ENCODE data around the gene SLC6A3. TPM values are rescaled to one million over a fixed set of nuclear protein-coding genes. Genes with fewer than 3 reads are reported as not detected.

Gene SLC6A3
- total and polyA plus RNA-seq, 9 of the 15 experiments (the other 6 are each of a cell fraction or from before 2014, with no cell fraction given) = not detected

GRCh38 chr5:1413211-1413610 lies 32.0 kb downstream of the SLC6A3 start:
- Histone ChIP-seq H3K27me3 (ENCODE audit: control insufficient read depth in 2 of 2, insufficient read depth in 2 of 2, low read length in 2 of 2) (peaks cover 40 to 85% of the 10 kb centered on the region in 2 experiments), H4K20me1 (replicated peaks; ENCODE audit: control insufficient read depth, insufficient read depth, low read length) (peaks cover 38% of the 10 kb centered on the region), H3K27ac (ENCODE audit: extremely low read depth, low read depth, low read length) (no peak overlapping the region), H2AFZ (ENCODE audit: low read depth, low read length) (no peak overlapping the region), H3K79me2 (ENCODE audit: control insufficient read depth, insufficient read depth, low read length) (no peaks in the 10 kb centered on the region), H3K36me3 (ENCODE audit: control insufficient read depth, insufficient read depth, low read length) (no peaks in the 10 kb centered on the region), H3K4me2 (ENCODE audit: insufficient read depth, low read length) (no peak overlapping the region), H3K4me3 (no peak overlapping the region), H3K9me1 (ENCODE audit: control insufficient read depth, insufficient read depth, low read length) (peaks cover 5% of the 10 kb centered on the region), H3K9me3 (replicated peaks; ENCODE audit: control insufficient read depth, insufficient read depth, low read depth, low read length) (no peaks in the 10 kb centered on the region), H3K9ac (ENCODE audit: insufficient read depth in 1 of 2, low read depth in 2 of 2, low read length in 2 of 2) (no peak overlapping the region), H3K4me1 (replicated peaks in 1 of 2; ENCODE audit: control insufficient read depth in 2 of 2, insufficient read depth in 2 of 2, low read length in 2 of 2) (peaks cover 0 to 19% of the 10 kb centered on the region in 2 experiments; a peak in 1 of 5 replicates)
- ChIA-PET CTCF (ENCODE audit: low intra/inter-chr PET ratio) (interaction anchor here (0.6 kb wide), 1 partner anchor 8 kb away, joined by 3 read pairs; no protein-coding TSS in a partner anchor), POLR2A (no interaction called here)
- ATAC-seq (no peak), FAIRE-seq (no peak), DNase-seq (ENCODE audit: extremely low read depth in 1 of 4, low spot score in 3 of 4) (no peak)
- TF ChIP-seq PHF20 (IDR thresholded peaks at IDR 0.05; ENCODE audit: partially characterized antibody) (no peak), ZSCAN32 (CRISPR knock-in tag; IDR thresholded peaks at IDR 0.05) (no peak), FOSL1 (tag; conservative IDR thresholded peaks at IDR 0.05) (no peak), FOXP1 (CRISPR knock-in tag; IDR thresholded peaks at IDR 0.05) (no peak), ZNF184 (CRISPR knock-in tag; IDR thresholded peaks at IDR 0.05) (no peak), ETV5 (CRISPR knock-in tag; IDR thresholded peaks at IDR 0.05; ENCODE audit: low read depth) (no peak), NCOA4 (IDR thresholded peaks at IDR 0.05; ENCODE audit: partially characterized antibody) (no peak), NFATC3 (IDR thresholded peaks at IDR 0.05) (no peak), SIRT6 (IDR thresholded peaks at IDR 0.05; ENCODE audit: low read depth, low read length) (no peak), NFYB (IDR thresholded peaks at IDR 0.05; ENCODE audit: extremely low read depth, insufficient read length) (no peak), KAT2B (IDR thresholded peaks at IDR 0.05; ENCODE audit: low read depth, low read length) (no peak), ZBTB34 (CRISPR knock-in tag; IDR thresholded peaks at IDR 0.05) (no peak), SRSF9 (IDR thresholded peaks at IDR 0.05; ENCODE audit: borderline replicate concordance, low read depth, low read length) (no peak), ETS1 (conservative IDR thresholded peaks at IDR 0.05; ENCODE audit: control insufficient read depth, low read depth, low read length) (no peak), ZNF398 (CRISPR knock-in tag; IDR thresholded peaks at IDR 0.05) (no peak), BMI1 (IDR thresholded peaks at IDR 0.05; ENCODE audit: low read length) (no peak)
- no TSS peak for BruUV-seq (replicated peaks)
- 7% methylated on average over 13 of the region's 13 CpGs for WGBS (ENCODE audit: insufficient coverage, low coverage, missing lambda C conversion rate)
- intact Hi-C loops (cut with micrococcal nuclease) (no loop called here), in situ Hi-C loops (cut with MboI) (no loop called here)
